Endothelial cell of umbilical vein (primary cell): ENCODE measurements around the gene FKBP2. TPM values are rescaled to one million over a fixed set of nuclear protein-coding genes. Genes with fewer than 3 reads are reported as not detected.

Experiments used
- BruUV-seq: library from RNA; stranded (reverse); fragments of 400-500 nt; replicated peaks from 2 replicates; lab custom pipeline; 2021; lab: Mats Ljungman, UMichigan
- CTCF ChIA-PET: fragments of 300-600, 350-600 bp; sonication (Branson Sonifier 250); formaldehyde crosslinking; loops from one replicate; lab custom pipeline; 2021; ENCODE audit warnings: antibody characterized with exemption, inconsistent platforms; lab: Charles Lee
- POLR2A ChIA-PET: fragments of 300-600, 350-600 bp; sonication (Branson Sonifier 250); formaldehyde crosslinking; loops from one replicate; lab custom pipeline; 2021; ENCODE audit warnings: antibody characterized with exemption, inconsistent platforms; lab: Charles Lee
- DNase-seq: peaks from one replicate; pipeline ENCODE4 v3.0.0-alpha.2; 2011; ENCODE audit warnings: low read depth, low spot score
- FAIRE-seq: peaks from 2 replicates; lab custom pipeline; 2011; peaks lifted over from hg19 to GRCh38; lab: Jason Lieb, UNC
- H2AFZ ChIP-seq: 2 replicates; pipeline ENCODE4 v1.6.0; 2012; ENCODE audit warnings: low read depth, low read length, control low read depth, inconsistent platforms
- H3K27ac ChIP-seq: 2 replicates; pipeline ENCODE4 v1.5.1; 2011; ENCODE audit warnings: low read depth, mild to moderate bottlenecking, control low read depth, low read length, moderate library complexity; ENCODE audit not compliant: insufficient read depth
- H3K27me3 ChIP-seq, 2 experiments: 2 replicates each; pipeline versions ENCODE4 v1.6.0 to v1.6.1; 2011; ENCODE audit warnings: low read length in 2 of 2, mixed read lengths in 1 of 2; ENCODE audit not compliant: control insufficient read depth in 2 of 2, insufficient read depth in 2 of 2
- H3K36me3 ChIP-seq, 2 experiments: 2 replicates in 1 of 2; 3 replicates in 1 of 2; pipeline ENCODE4 v1.5.1; 2011; ENCODE audit warnings: low read length in 2 of 2, mild to moderate bottlenecking in 1 of 2, moderate library complexity in 1 of 2; ENCODE audit not compliant: control insufficient read depth in 2 of 2, insufficient read depth in 2 of 2; ENCODE audit errors: extremely low read depth in 1 of 2
- H3K4me1 ChIP-seq: 3 replicates; pipeline ENCODE4 v1.5.1; 2011; ENCODE audit warnings: mild to moderate bottlenecking, low read length; ENCODE audit not compliant: control insufficient read depth, insufficient read depth; ENCODE audit errors: extremely low read depth
- H3K4me2 ChIP-seq: 2 replicates; pipeline ENCODE4 v1.6.1; 2011; ENCODE audit warnings: low read length, control low read depth, mixed read lengths; ENCODE audit not compliant: insufficient read depth
- H3K4me3 ChIP-seq, 3 experiments: fragments of 200-600 bp in 1 of 3; sonication (generic), shearing (Covaris generic) in 1 of 3; replicated peaks in 1 of 3; 2 replicates each; pipeline ENCODE4 v1.5.1; 2011 to 2016; ENCODE audit warnings: control low read depth in 3 of 3, low read length in 3 of 3, mild to moderate bottlenecking in 2 of 3, inconsistent platforms in 1 of 3, low read depth in 1 of 3, moderate library complexity in 1 of 3; ENCODE audit not compliant: insufficient read depth in 1 of 3
- H3K79me2 ChIP-seq: 2 replicates; pipeline ENCODE4 v1.6.0; 2012; ENCODE audit warnings: low read length, inconsistent platforms; ENCODE audit not compliant: control insufficient read depth, insufficient read depth
- H3K9ac ChIP-seq: replicated peaks from 2 replicates; pipeline ENCODE3; 2011; ENCODE audit warnings: low read length, control low read depth; ENCODE audit not compliant: insufficient read depth; ENCODE audit errors: extremely low read depth
- H3K9me1 ChIP-seq: replicated peaks from 3 replicates; pipeline ENCODE4 v1.6.0; 2011; ENCODE audit warnings: mild to moderate bottlenecking, low read length; ENCODE audit not compliant: control insufficient read depth, insufficient read depth; ENCODE audit errors: extremely low read depth
- H3K9me3 ChIP-seq: replicated peaks from 2 replicates; pipeline ENCODE4 v1.5.1; 2012; ENCODE audit warnings: low read length, inconsistent platforms; ENCODE audit not compliant: control insufficient read depth, insufficient read depth
- H4K20me1 ChIP-seq: replicated peaks from 2 replicates; pipeline ENCODE3; 2011; ENCODE audit warnings: mild to moderate bottlenecking, low read length; ENCODE audit not compliant: control insufficient read depth, insufficient read depth; ENCODE audit errors: extremely low read depth
- EZH2 ChIP-seq: IDR thresholded peaks from 2 replicates; pipeline ENCODE4 v1.6.1; 2012; ENCODE audit warnings: borderline replicate concordance, low read depth, mild to moderate bottlenecking, moderate library complexity, low read length, inconsistent platforms; ENCODE audit not compliant: severe bottlenecking
- FOS ChIP-seq: IDR thresholded peaks from 2 replicates; pipeline ENCODE4 v1.6.1; 2011; ENCODE audit warnings: mild to moderate bottlenecking, low read length, moderate library complexity, borderline replicate concordance; ENCODE audit not compliant: insufficient read depth
- GATA2 ChIP-seq: IDR thresholded peaks from 2 replicates; pipeline ENCODE4 v1.7.0; 2011; ENCODE audit warnings: low read depth, mild to moderate bottlenecking, moderate library complexity, mixed read lengths, low read length; ENCODE audit not compliant: insufficient read length, insufficient read depth
- JUN ChIP-seq: IDR thresholded peaks from 2 replicates; pipeline ENCODE4 v1.6.1; 2011; ENCODE audit warnings: borderline replicate concordance, low read depth; ENCODE audit not compliant: insufficient read length, insufficient read depth
- MYC ChIP-seq: IDR thresholded peaks from one replicate; pipeline ENCODE4 v1.6.1; 2011; ENCODE audit warnings: mild to moderate bottlenecking, low read depth, low read length
- POLR2A ChIP-seq: IDR thresholded peaks from 2 replicates; pipeline ENCODE4 v1.6.1; 2012; ENCODE audit warnings: low read depth, mild to moderate bottlenecking, control low read depth, low read length
- POLR2AphosphoS5 ChIP-seq: IDR thresholded peaks from 2 replicates; pipeline ENCODE4 v1.6.1; 2012; ENCODE audit warnings: low read depth, mild to moderate bottlenecking, control low read depth, low read length, moderate library complexity; ENCODE audit not compliant: insufficient read depth
- dilution Hi-C: fragments of 300-500 bp; cut with MboI; formaldehyde crosslinking; loops from one replicate; pipeline ENCODE4 v1.15.0; 2019; ENCODE audit warnings: low sequenced_read_pairs; ENCODE audit not compliant: extremely low pct_ligation_motif_present
- intact Hi-C: fragments of 100-400 bp; cut with micrococcal nuclease; formaldehyde crosslinking; loops from one replicate; pipeline ENCODE4 v1.10.0; 2022
- polyA plus RNA-seq, 4 experiments: library from polyadenylated mRNA; depleted of rRNA in 3 of 4; stranded (reverse) in 3 of 4; unstranded in 1 of 4; fragments of >200 nt; gene quantifications; 2 replicates each; pipeline versions ENCODE4 v1.2.1 to v1.2.3, GENCODE V29; 2011 to 2012; ENCODE audit warnings: missing spikeins in 1 of 4
- total RNA-seq: library from RNA; stranded (reverse); gene quantifications from 2 replicates; pipeline ENCODE4 v1.2.3, GENCODE V29; 2021
- TF ChIP-seq, protein P1 (sequence below), 2 donors: IDR thresholded peaks; 1 replicate in 1 of 2; 2 replicates in 1 of 2; pipeline ENCODE4 v1.5.1; 2011; ENCODE audit warnings: low read length in 2 of 2, mild to moderate bottlenecking in 2 of 2, moderate library complexity in 2 of 2, control low read depth in 1 of 2, inconsistent platforms in 1 of 2, low read depth in 1 of 2; ENCODE audit not compliant: insufficient read depth in 1 of 2; ENCODE audit errors: extremely low read depth in 1 of 2
- TF ChIP-seq, protein P2 (sequence below): IDR thresholded peaks from 2 replicates; pipeline ENCODE4 v1.6.1; 2011; ENCODE audit not compliant: insufficient read depth, insufficient read length

Gene FKBP2
- total and polyA plus RNA-seq, 2 donors (not counting 3 experiments of a cell fraction or from before 2014, with no cell fraction given) = 48.5 to 74.4 TPM

DNA sequence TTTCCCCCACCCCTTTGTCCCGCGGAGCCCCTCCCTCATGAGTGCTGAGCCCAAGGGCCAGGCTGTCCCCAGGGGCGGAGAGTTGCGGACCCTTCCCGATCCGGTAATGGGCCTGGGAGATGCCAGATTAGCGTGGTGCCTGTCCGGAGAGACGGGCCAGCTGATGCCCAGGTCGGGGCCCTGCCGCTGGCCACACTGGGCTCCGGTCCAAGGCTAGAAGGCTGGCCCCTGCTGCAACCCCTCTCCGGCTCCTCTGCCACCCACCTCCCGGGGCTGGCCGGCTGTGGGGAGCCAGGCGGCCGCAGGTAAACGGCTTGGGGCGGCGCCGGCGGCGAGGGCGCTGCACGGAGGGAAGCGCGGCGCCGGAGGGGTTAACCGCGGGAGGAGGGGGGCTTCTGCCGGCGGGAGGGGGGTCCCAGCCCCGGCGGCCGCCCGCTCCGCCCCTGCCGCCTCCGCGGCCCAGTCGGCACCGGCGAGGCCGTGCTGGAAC is 50.4 kb downstream of the FKBP2 start, which contains the start of gene KCNK4:
Gene KCNK4 (plus strand): TSS at position 41 of the 490 bp plus-strand sequence. CDS start 1,717 bp downstream, outside the sequence.
- dilution Hi-C loops (no loop called here), intact Hi-C loops (no loop called here)
- no peaks in the 10 kb centered on the region for H3K79me2 ChIP-seq
- H3K9me1 ChIP-seq = no peaks in the 10 kb centered on the region
- TF ChIP-seq MYC (no peak), FOS (no peak), GATA2 (no peak), JUN (no peak), POLR2A (no peak), POLR2AphosphoS5 (no peak), EZH2 (no peak)
- TF ChIP-seq, protein P1, sequence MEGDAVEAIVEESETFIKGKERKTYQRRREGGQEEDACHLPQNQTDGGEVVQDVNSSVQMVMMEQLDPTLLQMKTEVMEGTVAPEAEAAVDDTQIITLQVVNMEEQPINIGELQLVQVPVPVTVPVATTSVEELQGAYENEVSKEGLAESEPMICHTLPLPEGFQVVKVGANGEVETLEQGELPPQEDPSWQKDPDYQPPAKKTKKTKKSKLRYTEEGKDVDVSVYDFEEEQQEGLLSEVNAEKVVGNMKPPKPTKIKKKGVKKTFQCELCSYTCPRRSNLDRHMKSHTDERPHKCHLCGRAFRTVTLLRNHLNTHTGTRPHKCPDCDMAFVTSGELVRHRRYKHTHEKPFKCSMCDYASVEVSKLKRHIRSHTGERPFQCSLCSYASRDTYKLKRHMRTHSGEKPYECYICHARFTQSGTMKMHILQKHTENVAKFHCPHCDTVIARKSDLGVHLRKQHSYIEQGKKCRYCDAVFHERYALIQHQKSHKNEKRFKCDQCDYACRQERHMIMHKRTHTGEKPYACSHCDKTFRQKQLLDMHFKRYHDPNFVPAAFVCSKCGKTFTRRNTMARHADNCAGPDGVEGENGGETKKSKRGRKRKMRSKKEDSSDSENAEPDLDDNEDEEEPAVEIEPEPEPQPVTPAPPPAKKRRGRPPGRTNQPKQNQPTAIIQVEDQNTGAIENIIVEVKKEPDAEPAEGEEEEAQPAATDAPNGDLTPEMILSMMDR (IDR thresholded peaks at IDR 0.05; ENCODE audit: extremely low read depth in 1 of 2, insufficient read depth in 1 of 2, low read depth in 1 of 2, low read length in 2 of 2) = no peak
- TF ChIP-seq, protein P2, sequence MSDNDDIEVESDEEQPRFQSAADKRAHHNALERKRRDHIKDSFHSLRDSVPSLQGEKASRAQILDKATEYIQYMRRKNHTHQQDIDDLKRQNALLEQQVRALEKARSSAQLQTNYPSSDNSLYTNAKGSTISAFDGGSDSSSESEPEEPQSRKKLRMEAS = no peak
- H3K27me3 ChIP-seq = peaks cover 43 to 55% of the 10 kb centered on the region in 2 experiments
- peaks cover under 1% of the 10 kb centered on the region for H3K4me1 ChIP-seq
- H3K36me3 ChIP-seq = no peaks in the 10 kb centered on the region
- no TSS peak for BruUV-seq
- POLR2A ChIA-PET = no interaction called here
- H3K4me2 ChIP-seq = no peak within 1 kb of the TSS
- no peak within 1 kb of the TSS for H3K4me3 ChIP-seq
- no peak within 1 kb of the TSS for H2AFZ ChIP-seq
- FAIRE-seq (no peak), DNase-seq (no peak)
- CTCF ChIA-PET = interaction anchor here (2.9 to 4.5 kb wide), 2 partner anchors 10 to 13 kb away, joined by 17 to 23 read pairs; partner anchors contain the start of gene ESRRA
- H3K9me3 ChIP-seq = no peaks in the 10 kb centered on the region
- no peaks in the 10 kb centered on the region for H4K20me1 ChIP-seq
- no peak within 1 kb of the TSS for H3K9ac ChIP-seq
- no peak within 1 kb of the TSS for H3K27ac ChIP-seq
